ENCODE results near the gene AHRR.

DNA sequence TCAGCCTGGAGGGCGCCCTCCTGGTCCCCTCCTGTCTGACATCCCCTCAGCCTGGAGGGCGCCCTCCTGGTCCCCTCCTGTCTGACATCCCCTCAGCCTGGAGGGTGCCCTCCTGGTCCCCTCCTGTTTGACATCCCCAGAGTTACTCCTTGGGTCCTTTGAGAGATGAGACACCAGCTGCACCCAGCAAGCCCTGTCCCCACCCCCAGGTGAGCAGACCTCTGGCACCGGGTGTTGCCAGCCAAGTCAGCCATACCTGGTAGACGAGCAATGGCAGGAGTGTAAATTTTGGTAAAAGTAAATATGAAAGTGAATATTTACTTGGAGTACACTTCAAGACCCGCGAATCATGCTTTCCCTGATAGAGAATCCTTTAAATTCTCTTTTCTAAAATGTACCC lies 146.9 kb downstream of the AHRR start:
- TF ChIP-seq CTCF (IDR thresholded peaks at IDR 0.05): no peak
- no peak for TF ChIP-seq POLR2A (IDR thresholded peaks at IDR 0.05)

Data from sigmoid colon (tissue), 3 donors.